NCI-H1048 (cell line): ENCODE results near the gene TRUB2.
A peak's percentile ranks its signal among the peaks of the same experiment; 100 is the strongest.
"Not testable (repeated sequence)": the region's sequence is repeated elsewhere in the genome, so short reads cannot be mapped to it uniquely, and the experiment has no call there.

Experiments
- DNase-seq: peaks from one replicate; lab custom pipeline; 2025; lab: John Stamatoyannopoulos, UW

The TRUB2 gene

DNA sequence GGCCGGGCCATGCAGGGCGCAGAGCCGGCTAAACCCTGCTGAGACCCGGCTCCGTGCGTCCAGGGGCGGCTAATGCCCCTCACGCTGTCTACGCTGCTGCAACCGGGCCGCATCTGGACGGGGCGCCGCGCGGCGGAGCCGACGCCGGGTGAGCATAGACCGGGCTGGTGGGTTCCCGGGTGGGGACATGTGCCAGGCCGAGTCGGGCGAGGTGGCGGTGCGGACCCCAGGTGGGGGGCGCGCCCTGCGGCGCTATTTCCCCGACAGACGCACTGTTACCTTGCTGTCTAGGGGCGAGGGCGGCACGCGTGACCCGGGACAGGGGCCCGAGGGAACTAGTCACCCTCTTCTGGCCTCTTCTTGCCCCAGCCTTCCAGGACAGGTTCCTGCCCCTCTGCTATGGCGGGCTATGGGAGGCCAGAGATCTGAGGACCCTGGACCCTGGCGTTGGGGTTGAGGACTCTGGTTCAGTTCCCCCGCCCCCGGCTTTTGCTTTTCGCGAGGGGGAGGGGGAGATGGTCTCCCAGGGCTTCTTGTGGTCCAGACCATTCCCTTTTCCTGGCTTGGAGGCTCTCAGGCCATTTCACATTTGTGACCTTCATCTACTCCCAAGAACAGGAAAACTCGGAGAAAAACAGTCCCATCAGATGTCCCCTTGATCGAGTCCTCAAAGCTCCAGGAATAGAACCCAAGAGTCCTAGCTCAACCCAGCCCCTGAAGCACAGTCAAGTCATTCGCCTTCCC lies 18.6 kb upstream of the TRUB2 start:
- no peak for DNase-seq

DNA sequence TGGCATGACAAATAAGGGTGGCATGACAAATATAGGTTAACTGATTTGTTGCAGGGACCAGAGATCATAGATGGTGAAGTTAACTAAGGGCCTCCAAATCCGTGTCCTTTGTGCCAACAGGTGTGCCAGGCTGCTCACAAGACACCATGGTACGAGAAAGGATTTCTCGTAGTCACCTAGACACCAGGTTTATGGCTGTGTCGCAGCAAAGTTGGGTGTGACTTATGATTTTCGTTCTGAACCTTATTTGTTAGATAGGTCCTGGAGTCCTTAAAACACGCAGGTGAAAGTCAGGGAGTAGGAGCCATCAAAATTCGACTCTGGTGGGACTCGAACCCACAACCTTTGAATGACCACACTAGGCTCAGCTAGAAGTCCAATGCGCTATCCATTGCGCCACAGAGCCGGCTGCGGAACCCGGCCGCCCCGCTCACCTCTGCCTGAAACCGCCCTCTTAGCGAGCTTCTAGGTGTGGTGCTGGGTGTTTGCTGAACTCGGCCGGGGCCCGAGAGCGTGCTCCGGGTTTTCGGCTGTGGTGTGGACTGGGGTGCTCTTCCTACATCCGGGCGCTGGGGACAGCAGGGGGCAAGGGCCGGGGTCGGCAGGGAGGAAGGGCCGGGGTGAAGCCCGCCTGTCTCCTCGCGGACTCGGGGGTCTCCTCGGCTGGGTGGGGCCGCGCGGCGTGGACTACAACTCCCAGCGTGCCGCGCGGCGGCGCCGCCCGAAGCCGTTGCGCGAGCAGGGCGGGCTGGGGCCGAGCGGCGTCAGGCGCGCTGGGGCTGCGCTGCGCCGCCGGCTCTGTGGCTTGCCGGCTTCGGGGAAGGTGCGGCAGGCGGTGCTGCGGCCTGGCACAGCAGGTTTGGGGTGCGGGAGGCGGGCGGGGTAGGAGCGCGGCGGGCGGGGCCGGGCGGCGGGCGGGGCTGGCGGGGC lies 17.8 kb upstream of the TRUB2 start, which contains the start of gene SLC27A4:
TSS of gene SLC27A4 (plus strand) at position 767 of the 930 bp plus-strand sequence. CDS start 2,606 bp downstream, outside the sequence.
- peak; percentile 68 for DNase-seq

DNA sequence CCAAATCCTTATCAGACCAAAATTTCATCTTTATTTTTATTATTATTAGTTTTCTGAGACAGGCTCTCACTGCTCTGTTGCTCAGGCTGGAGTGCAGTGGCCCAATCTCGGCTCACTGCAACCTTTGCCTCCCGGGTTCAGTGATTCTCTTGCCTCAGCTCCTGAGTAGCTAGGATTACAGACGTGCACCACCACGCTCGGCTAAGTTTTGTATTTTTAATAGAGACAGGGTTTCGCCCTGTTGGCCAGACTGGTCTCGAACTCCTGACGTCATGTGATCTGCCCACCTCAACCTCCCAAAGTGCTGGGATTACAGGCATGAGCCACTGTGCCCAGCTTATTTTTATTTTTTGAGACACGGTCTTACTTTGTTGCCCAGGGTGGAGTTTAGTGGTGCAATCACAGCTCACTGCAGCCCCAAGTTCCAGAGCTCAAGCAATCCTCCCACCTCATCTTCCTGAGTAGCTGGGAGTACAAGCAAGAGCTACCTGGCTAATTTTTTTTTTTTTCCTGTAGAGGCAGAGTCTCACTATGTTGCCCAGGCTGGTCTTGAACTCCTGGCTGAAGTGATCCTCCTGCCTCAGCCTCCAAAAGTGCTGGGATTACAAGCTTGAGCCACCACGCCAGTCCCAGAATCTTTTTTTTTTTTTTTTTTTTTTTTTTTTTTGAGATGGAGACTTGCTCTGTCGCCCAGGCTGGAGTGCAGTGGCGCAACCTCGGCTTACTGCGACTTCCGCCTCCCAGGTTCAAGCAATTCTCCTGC lies 16.8 kb upstream of the TRUB2 start:
- not testable (repeated sequence) for DNase-seq

DNA sequence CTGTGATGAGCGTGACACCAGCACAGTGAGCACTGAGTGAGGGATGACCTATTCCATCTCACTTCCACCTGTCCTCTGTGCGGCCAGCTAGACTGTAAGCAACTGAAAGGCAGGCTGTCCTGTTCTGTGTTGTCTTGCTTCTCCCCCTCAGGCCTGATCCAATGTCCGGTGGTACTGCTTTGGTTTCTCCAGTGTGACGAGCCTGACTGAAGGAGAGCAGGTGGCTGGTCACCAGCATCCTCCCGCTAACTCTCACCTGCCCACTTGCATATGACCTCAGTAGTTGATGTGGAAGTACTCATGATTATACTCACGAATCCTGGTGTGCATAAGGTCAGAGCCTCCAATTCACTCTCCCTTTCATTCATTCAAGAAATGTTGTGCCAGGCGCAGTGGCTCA lies 15.7 kb upstream of the TRUB2 start:
- DNase-seq, result no peak

DNA sequence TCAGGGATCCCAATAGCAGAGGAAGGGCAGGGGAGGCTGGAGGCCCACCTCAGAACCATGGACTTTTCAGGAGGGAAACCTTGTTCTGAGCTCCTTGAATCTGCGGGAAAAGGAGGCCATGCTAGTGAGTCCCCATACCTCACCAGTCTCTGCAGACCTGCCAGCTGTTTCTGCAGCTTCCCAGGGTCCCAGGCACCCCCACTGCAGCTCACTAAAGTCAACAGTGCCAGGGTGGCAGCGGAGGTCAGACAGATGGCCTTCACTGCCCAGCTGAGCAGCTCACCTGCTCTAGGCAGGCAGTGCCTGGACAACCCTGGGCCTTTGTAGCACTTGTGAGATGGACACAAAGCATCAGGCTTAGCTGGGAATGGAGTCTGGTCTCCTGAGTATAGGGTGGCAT lies 13.7 kb upstream of the TRUB2 start:
- no peak for DNase-seq

DNA sequence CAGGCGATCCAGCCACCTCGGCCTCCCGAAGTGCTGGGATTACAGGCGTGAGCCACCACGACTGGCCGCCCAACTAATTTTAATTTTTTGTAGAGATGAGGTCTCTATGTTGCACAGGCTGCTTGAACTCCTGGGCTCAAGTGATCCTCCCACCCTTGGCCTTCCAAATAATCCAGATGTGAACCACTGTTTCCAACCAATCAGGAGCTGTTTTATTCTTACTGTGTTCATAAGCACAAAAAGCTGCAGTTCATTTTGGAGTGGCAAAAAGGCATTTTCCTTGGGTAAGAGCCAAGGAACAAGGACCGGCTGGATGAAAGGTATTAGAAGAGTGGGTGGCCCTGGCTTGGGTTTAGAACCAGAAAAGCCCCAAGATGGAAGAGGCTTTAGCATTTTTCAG lies 12.9 kb upstream of the TRUB2 start:
- no peak for DNase-seq

DNA sequence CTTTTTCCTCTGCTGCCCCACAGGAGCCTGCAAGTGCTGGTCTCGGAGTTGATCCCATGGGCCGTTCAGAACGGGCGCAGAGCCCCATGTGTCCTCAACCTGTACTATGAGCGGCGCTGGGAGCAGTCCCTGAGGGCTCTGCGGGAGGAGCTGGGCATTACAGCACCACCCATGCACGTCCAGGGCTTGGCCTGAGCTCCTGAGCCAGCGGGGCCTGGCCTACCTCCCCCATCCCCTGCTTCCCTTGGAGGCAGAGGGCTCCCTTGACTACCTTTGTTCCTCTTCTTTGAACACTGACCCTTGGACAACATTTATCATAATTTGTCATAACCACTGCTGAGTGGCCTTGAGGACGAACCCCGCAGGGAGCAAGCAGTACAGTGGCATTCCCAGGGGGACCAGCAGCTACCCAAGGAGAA lies 11.2 kb upstream of the TRUB2 start:
- no peak for DNase-seq

DNA sequence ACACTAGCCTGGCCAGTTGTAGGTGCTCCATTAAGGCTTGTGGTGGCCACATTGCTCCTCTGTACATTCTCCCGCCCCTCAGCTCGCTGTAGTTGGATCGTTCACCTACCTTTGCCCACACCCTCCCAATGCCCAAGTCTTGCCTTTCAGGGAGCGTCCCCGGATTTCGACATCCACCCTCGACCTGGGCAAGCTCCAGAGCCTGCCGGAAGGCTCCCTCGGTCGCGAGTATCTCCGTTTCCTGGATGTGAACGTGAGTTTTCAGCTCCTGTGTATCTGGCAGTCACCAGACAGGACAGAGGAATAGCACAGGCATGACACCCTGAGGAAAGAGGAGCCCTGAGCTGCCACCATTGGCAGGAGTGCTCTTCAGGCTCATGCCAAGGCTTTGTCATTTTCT lies 3.4 kb upstream of the TRUB2 start:
- no peak for DNase-seq

DNA sequence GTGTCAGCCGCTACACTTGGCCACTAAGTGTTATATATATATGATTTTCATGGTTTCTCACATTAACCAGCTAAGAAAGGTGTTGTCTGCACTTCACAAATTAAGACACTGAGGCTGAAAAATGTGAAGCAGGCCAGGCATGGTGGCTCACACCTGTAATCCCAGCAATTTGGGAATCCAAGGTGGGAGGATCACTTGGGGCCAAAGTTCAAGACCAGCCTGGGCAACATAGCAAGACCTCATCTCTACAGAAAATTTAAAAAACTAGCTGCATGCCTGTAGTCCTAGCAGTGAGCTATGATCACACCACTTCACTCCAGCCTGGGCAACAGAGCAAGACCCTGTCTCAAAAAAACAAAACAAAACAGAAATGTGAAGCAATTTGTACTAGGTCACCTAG lies 2.2 kb upstream of the TRUB2 start:
- no peak for DNase-seq

DNA sequence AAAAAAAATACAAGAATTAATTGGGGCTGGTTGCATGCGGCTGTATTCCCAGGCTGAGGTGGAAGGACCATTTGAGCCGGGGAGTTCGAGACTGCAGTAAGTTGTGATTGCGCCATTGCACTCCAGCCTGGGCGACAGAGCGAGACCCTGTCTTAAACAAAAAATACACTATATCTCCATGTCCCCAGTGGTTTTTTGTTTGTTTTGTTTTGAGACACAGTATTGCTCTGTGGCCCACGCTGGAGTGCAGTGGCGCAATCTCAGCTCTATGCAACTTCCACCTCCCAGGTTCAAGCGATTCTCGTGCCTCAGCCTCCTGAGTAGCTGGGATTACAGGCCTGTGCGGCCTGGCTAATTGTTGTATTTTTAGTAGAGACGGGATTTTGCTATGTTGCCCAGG lies 1.5 kb upstream of the TRUB2 start:
- no peak for DNase-seq

DNA sequence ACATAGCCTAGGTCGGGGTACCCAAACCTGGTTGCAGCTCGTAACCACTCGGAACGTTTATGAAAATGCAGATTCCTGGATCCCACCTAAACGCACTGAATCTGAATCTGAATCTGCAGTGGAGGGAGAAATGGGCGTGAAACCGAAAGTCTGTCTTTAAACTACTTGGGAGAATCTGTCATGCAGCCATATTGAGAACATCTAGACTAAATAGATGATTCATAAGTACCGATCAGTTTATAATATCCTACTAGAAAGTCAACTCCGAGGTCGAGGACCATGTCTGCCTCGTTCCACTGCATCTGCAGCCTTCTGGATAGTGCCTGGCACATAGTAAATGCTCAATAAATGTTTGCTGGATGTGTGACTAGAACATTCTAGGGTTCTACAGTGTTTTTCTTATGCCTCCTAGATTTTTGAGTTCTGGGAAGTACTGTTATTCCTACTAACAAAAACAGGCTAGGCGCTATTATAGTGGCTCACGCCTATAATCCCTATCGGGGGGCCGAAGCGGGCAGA lies 1.0 kb upstream of the TRUB2 start:
- DNase-seq, result no peak

DNA sequence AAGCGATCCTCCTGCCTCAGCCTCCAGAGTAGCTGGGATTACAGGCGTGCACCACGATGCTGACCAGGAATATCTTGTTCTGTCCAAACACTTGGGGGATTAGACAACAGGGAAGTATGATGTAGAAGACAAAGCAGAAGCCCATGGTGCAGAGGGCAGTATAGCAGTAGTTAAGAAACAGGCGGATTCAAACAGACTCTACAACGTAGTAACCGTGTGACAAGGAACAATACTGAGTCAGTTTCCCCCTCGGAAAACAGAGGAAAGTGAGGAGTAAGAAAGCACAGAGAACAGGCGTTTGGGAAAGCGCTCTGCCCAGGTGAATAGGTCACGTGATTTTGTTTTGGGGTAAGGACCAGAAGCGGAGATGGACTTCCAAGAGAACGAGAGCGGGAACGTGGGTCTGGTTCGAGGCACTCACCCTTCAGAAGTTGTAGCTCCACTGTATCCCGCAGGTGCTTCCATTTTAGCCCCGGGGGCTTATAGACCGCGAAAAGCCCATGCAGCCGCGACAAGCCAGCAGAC lies 306 bp downstream of the TRUB2 start:
- no peak for DNase-seq

DNA sequence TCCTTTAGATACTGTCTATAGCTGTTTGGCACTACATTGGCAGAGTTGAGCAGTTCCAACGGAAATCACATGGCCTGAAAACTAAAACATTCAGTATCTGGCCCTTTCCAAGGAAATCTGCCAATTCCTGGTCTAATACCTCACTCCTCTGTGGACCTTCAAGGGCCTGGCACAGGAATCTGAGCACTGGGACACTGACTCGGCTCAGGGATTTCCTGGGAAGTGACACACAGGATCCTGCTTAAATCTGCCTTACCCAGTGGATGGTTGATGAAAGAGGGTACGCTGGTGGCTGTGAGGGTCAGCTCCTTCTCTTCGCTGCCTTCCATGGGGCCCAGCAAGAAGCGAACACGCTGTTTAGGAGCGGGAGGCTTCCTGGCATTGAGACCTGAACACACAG lies 904 bp downstream of the TRUB2 start:
- no peak for DNase-seq

DNA sequence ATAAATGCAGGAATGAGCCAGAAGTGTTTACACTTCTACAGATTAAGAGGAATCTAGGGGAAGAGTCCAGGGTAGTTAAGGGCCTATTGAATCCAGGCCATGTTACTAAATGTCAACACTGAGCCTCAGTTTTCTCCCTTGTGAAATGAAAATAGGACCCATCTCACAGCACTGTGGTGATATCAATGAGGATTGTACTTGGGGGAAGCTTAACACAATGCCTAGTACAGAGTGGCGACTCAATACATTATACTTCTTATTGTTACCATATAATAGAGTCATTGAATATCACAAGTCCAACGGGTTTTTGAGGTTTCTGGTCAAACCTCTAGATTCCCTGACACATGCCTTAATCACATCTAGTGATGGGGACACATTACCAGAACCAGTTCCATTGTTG lies 4.6 kb downstream of the TRUB2 start:
- DNase-seq, result no peak

DNA sequence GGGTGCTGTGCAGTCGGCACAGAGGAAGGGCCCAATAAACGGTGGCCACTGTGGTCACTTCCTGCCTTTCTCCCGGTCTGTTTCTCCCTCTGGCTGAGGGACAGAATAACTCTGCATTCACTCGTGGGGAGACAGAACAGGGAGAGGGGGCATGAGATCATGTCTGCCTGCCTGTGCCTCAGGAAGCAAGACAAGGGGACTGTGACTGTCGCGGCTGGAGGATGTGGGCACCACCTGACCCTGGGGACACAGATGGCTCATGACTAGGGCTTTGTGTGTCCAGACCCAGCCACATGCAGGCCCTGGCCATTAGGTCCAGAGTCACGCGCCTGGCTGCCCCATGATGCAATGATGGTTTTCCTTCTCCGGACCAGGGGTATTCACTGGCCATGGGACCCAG lies 5.8 kb downstream of the TRUB2 start:
- no peak for DNase-seq

DNA sequence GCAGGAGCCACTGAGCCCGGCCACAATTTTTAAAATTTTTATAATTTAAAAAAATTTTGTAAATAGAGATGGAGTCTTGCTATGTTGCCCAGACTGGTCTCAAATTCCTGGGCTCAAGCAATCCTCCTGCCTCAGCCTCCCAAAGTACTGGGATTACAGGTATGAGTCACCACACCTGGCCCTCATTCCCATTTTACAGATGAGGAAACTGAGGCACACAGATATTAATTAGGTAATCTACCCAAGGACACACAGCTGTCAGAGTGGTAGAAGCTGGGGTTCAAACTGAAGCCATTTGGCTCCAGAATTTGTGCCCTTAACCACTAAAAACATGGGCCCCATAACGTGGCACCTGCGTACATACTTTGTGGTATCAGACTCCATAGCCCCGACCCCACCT lies 7.5 kb downstream of the TRUB2 start:
- DNase-seq, result no peak

DNA sequence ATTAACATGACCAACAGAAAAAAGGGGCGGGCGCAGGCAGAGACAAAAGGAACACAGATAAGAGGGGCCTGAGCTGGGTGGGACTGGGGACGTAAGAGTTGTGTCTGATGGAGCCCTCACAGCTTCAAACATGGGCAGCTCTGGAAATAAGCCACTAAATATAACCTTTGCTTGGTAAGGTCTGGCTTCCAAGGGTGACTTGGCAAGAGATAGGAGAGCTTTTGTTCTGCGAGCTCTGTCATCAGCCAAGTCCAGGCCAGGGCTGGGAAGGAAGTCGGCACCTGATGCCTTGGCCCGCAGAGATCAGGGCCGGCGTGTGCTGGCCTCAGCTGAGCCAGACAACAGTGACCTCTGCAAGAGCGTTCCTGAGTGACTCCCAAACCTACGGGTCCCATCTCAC lies 11.8 kb downstream of the TRUB2 start:
- no peak for DNase-seq

DNA sequence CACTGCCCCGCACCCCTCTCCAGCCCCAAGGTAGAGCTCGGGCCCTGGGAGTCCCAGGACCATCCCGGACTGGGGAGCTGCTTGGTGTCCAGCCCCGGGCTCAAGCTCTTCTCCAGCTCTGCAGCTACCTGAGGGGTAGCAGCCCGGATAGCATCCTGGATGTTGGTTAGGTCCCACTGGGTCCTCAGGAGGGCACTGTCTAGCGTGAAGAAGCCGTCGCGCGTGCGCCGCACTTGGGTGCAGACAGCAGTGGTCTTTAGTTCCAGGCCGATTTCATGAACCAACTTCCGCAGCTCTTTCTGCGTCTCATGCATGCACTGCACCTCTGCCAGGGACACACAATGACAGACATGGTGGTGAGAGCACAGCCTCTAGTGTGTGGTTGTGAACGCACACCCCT lies 12.7 kb downstream of the TRUB2 start:
- DNase-seq, result no peak

DNA sequence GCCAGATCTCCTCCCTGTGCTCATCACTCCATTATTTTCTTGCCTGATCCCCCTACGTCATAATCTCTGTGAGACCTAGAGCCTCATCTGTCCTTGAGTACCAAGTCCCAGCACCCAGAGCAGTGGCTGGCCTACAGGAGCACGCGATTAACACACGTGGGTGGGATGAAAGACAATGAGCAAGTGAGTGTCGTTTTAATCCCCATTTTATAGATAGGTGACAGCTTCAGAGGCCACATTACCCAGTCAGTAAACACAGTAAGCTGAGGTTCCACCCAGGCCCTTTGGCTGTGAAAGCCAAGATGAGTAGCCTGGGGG lies 17.3 kb downstream of the TRUB2 start:
- no peak for DNase-seq

DNA sequence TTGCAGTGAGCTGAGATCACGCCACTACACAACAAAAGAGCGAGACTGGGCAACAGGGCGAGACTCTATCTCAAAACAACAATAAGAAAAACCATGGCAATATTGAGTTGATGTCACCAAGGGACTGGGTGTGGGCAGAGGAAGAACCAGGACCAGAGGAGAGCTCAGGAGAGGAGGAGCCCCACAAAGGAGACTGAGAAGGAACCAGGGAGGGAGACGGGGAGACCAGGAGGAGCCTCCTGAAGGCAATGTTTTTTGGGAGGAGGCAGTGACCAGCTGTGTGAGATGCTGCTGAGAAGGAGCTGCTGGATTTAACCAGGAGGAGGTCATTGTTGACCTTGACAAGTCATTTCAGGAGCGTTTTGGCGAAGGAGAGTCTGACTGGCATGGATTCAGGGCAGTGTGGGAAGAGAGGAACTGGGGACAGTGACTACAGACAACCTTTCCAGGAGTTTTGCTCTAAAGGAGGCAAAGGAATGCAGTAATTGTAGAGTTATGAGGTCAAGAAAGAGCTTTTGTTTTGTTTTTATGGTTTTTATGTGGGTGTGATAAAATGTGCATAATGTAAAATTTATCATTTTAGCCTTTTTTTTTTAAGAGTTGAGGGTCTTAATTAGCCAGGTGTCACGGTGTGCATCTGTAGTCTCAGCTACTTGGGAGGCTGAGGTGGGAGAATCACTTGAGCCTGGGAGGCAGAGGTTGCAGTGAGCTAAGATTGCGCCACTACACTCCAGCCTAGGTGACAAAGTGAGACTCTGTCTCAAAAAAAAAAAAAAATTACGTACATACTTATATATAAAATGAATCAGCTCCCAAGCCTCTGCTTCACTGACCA lies 17.9 kb downstream of the TRUB2 start:
- no peak for DNase-seq
